Superior temporal gyrus (tissue), 1 donor: ENCODE measurements around the gene ADGRG3.
"Not testable (repeated sequence)": the region's sequence is repeated elsewhere in the genome, so short reads cannot be mapped to it uniquely, and the experiment has no call there.

Experiments used
- DNase-seq: peaks from one replicate; pipeline ENCODE4 v3.0.0-alpha.2; 2016; ENCODE audit errors: extremely low spot score

Gene ADGRG3

DNA sequence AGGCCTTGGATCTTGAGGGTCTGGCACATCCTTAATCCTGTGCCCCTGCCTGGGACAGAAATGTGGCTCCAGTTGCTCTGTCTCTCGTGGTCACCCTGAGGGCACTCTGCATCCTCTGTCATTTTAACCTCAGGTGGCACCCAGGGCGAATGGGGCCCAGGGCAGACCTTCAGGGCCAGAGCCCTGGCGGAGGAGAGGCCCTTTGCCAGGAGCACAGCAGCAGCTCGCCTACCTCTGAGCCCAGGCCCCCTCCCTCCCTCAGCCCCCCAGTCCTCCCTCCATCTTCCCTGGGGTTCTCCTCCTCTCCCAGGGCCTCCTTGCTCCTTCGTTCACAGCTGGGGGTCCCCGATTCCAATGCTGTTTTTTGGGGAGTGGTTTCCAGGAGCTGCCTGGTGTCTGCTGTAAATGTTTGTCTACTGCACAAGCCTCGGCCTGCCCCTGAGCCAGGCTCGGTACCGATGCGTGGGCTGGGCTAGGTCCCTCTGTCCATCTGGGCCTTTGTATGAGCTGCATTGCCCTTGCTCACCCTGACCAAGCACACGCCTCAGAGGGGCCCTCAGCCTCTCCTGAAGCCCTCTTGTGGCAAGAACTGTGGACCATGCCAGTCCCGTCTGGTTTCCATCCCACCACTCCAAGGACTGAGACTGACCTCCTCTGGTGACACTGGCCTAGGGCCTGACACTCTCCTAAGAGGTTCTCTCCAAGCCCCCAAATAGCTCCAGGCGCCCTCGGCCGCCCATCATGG, 4.0 kb upstream of the ADGRG3 start:
- DNase-seq = no peak

DNA sequence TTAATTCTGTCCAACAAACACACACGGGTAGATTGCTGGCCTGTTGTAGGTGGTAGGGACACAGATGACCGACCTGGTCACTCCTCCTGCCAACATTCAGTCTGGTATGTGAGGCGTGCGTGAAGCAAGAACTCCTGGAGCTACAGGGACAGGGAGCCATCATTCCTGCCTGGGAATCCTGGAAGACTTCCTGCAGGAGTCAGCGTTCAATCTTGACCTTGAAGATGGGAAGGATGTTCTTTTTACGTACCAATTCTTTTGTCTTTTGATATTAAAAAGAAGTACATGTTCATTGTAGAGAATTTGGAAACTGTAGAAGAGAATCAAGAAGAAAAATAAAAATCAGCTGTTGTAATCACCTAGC, 3.5 kb upstream of the ADGRG3 start:
- no peak for DNase-seq

DNA sequence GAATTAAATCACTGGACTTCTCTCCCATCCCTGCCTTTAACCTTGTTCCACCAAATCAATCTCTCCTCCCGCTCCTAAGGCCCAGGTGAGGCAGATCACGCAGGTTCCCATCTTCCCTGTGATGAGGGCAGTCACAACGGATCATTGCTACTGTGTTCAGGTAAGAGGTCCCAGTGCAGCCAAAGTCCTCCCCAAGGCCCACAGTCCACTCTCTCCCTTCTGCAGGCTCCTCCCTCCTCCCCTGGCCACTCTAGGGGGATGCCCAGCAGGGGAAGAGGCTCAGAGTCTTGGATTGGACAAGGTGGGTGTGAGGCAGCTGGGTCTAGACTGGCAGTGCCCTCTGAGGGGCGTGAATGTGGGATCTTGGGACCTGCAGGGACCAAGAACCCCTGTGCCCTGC, 2.6 kb upstream of the ADGRG3 start:
- no peak for DNase-seq

DNA sequence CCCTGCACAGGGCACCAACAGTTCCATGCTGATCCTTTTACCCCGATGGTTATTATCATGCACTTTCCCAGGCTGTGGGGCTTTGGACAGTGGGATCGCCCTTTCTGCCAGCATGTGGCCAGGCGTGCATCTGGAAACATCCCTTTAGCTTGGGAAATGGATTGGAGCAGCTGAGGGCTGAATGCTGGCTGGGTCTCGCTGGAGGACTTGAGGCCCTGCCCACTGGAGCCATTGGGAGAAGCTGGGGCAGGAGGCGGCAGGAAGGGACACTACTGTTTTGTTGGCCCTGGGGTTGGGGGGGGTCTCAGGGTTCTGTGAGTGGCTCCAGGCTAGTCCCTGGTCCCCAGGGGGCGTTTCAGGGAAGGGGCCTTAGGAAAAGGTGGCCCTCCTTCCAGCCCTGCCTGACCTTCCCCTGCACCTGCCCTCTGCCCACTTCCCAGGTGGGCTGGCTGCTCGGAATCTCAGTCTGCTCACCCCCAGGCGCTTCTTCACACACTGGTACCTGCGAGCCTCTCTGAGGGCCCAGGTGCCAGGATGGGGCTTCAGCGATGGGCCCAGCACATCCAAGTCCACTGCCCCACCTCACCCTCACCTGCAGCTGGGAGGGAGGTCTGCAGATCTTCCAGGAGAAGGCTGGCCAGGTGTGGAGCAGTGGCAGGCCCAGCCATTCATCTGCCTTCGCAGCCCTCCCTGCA, 1.6 kb upstream of the ADGRG3 start:
- DNase-seq = no peak

DNA sequence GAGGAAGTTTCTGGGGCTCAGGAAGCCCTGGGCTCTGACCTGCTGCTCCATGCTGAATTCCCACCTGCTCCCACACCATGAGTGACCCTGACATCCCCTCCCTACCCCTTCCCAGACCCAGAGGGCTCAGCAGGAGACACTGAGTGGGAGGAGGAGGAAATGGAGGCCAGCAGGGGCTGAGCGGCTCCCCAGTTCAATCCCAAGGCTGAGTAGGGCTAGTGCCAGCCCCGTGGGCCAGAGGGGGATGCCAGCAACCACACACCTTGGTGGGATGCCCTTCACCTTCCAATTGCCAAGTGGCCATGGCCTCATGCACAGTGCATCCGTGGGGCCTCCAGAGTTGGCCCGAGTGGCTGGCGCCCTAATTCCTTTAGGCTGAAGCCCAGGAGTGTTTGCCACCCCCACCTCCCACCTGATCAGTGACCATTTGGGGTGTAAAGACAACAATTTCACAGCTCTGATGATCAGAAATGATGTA, 1.0 kb upstream of the ADGRG3 start:
- no peak for DNase-seq

DNA sequence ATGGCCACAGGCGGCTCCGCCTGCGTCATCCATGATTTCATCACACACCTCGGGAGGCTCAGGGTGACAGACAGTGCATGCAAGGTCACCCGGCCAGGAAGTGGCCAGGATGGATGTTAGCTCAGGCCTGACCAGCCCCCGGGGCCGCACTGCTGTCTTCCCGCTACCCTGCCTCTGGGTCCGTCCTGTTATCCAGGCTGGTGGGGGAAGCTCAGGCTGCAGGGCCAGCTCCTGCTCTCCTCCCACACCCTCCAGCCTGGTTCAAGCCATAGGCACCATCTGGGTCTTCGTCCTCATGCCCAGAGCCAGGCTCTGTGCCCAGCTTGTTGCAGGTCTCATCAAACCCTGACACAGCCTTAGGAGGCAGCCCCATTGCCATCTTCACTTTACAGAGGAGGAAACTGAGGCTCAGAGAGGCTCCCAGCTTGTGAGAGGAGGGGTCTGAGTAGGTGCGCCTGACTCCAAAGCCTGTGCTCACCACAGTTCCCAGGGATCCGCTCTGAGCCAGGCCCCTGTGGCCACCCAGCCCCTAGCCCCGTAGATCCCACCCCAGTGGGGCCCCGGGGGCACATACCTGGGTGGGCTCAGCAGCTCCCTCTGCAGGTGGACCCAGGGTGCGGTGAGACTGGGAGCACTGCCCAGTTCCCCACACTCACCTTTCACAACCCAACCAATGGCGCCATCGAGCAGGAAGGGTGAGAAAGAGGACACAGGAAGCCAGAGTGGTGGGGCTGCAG, 412 bp upstream of the ADGRG3 start:
- no peak for DNase-seq

DNA sequence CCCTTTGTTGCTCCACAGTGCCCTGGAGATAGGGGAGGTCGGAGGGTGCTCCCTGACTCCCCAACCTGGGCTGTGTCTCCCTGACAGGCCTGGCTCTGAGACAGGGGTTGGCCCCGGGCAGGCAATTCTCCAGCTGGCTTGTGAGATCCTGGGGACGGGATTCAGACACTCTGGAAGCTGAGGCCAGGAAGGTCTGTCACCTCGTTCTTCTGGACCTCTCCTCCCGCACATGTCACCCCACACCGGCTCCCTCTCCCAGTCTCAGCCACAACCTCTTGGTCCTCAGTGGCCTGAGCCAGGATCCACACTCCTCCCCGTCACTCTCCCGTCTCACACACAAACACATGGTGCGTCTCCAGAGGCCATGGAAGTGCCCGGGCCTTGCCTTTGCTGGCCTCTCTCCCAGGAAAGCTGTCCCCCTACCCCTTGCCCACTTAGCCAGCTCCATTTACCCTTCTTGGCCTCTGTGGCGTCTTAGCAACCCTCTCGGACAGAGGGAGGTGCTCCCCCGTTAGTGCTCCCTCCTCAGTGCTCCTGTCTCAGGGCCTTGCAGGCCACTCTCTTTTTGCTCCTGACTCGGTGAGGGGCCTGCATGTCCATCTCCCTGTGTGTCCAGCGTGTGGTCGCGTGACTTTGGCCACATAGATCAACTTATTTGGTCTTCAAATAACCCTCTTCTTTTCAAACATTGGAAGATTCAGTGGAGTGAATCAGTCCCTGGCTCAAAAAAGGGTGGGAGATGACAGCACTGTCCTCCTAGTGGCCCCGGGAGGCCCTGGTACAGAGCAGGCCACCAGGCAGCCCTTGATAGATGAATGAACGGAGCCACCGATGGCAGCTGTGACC, 747 bp downstream of the ADGRG3 start:
- no peak for DNase-seq

DNA sequence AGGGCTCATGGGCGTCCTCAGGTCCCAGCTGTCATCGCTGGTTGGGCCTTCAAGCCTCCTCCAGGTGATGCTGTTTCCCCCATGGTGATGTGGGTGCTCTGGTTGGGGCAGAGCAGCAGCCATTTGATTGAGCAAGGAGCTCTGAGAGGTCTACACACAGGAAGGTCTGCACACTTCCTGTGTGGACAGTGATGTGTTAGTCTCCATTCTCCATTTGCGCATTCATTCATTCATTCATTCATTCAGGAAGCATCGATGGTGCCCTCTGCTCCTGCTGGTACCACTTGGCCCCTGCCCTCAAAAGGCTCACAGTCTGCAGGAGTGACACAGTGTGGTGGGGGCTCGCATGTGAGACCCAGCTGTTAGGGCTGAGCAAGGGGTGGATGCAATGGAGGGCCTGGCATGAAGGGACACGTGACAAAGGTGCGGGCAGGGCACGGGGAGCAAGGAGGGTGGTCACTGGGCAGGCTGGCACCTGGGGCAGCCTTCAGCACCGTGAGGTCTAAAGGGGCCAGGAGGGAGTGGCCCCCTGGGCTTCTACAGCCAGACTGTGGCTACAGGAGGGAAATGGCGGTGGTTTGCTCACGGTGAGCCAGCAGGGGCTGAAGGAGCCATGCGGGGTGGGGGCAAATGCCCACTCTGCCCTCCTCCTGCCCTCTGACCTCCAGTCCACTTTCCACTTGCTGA, 1.5 kb downstream of the ADGRG3 start:
- DNase-seq = no peak

DNA sequence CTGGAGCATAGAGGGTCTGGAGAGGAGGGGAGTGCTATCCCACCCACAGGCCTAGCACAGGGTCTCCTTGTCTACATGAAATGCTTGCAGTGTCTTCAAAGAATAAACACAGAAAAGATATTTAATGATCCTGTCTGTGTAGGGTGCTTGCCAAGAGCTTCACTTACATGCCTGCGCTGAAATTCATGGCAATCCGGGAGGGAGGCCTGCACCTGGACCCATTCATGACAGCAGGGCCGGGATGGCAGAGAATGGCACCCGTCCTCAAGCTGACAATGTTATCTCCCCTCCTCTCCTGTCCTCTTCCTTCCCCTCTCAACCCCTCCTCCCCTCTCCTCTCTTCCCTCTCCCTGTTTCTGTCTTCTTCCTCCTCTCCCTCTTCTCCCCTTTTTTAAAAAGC, 2.1 kb downstream of the ADGRG3 start:
- DNase-seq = no peak

DNA sequence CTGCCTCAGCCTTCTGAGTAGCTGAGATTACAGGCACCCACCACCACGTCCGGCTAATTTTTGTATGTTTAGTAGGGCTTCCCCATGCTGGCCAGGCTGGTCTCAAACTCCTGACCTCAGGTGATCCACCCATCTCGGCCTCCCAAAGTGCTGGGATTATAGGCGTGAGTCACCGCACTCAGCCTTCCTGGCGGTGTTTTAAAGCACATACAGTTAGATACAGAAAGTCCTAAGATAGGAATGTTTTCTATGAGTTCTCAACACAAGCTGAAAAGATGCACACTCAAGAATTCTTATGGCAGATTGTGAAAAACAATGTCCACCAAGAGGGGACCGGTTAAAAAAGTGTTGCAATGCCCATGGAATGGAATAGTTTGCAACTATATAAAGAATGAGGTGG, 3.3 kb downstream of the ADGRG3 start:
- DNase-seq = not testable (repeated sequence)

DNA sequence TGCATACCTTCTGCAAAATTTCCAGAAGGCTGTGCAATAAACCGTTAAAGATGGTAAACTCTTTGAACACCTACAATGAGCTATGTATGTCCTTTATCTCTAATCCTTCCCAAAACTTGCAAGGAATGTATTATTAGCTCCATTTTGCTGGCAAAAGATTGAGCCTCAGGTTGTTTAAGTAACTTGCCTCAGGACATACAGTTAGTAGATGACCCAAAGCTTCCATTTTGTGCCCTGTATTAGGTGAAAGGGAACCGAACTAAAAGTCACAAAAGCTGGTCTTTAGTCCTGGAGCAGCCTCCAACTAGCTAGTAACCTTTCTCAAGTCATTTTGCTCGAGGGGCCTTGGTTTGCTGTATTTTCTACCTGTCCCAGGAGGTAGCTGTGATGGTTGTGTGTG, 4.3 kb downstream of the ADGRG3 start:
- no peak for DNase-seq

DNA sequence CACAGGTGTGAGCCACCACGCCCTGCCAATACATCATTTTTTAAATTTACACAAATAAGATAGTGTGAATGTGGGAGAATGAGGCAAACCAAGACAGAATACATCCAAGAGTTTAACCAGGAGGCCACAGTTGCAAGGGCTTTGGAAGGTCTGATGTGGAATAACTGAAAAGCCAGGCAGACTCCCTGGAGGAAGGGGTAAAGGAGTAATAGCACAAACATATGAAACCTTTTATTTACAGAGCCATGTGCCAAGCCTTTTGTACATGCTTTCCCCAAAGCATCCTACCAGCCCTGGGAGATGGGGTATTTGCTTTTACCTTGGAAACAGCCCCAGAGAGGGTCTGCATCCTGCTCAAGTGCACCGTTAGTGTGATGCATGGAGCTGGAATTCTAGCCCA, 4.7 kb downstream of the ADGRG3 start:
- DNase-seq = no peak

DNA sequence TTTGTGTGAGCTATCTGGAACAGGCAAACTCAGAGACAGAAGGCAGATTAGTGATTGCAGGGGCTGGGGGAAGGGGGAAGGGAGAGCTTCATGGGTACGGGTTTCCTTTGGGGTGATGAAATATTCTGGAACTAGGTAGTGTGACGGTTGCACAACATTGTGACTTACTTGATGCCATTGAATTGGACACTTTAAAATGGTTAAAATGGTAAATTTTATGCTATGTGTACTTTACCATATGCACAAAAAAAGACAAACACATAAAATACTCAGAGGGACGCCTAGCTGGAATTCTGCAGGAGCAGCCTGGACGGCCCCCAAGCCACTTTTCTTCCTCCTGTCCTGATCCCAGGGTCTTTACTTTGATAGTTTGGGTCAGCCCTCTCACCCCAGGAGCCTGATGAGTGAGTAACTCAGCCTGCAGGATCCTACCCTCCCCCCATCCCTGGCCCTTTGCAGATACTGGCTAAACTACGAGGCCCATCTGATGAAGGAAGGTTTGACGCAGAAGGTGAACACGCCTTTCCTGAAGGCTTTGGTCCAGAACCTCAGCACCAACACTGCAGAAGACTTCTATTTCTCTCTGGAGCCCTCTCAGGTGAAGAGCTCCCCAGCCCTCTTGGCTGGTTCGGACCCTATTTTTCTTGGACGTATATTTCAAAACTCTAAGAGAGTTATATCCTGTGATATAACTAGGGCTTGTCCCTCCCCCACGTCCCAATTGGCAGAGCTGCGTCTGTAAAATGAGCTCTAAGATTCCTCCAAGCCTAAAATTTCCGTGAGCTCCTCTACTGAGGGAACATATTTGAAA, 7.8 kb downstream of the ADGRG3 start:
- DNase-seq = no peak

DNA sequence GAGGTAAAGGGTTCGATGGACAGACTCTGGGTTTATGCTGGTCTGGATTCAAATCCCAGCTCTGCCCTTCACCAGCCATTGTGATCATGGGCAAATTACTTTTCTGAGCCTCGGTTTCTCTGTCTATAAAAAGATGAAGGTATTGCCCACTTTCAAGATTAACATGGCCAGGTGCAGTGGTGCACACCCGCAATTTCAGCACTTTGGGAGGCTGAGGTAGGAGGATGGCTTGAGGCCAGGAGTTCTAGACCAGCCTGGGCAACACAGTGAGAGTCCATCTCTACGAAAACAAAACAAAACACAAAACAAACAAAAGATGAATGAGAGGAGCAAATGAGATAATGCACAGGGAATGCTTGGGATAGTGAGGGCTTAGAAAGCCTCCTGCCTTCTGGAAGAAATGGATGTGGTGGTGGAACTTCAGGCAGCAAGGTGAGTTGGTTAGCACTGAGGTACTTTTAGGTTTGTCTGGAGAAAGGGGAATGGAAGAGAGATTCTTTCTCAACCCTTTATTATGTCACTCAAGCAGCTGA, 8.5 kb downstream of the ADGRG3 start:
- no peak for DNase-seq

DNA sequence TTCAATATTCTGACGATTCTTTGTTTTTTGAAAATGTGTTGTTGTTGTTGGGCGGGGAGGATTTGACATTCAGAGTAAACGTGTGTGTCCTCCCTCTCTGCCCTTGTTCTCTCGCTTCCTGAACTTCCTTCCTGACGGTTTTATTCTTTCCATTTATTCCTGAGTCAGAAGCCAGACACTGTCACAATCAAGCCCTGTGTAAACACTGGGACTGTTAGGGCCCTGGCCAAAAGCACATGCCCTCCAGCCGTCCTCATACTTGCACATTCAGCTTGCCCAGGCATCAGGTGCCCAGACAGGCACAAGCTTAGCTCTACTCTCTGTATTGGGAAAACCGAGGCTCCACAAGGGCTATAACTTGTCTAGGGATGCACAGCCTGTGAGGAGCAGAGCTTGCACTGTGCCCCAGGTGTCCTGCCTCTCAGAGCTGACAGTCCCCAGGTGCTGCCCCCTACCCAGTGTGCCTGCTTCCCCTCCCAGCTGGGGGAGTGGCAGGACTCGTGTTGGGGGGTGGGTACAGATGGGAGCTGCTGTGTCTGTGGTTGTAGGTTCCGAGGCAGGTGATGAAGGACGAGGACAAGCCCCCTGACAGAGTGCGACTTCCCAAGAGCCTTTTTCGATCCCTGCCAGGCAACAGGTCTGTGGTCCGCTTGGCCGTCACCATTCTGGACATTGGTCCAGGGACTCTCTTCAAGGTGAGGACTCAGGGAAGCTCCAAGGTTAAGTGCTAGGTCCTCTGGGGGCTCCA, 9.7 kb downstream of the ADGRG3 start:
- no peak for DNase-seq

DNA sequence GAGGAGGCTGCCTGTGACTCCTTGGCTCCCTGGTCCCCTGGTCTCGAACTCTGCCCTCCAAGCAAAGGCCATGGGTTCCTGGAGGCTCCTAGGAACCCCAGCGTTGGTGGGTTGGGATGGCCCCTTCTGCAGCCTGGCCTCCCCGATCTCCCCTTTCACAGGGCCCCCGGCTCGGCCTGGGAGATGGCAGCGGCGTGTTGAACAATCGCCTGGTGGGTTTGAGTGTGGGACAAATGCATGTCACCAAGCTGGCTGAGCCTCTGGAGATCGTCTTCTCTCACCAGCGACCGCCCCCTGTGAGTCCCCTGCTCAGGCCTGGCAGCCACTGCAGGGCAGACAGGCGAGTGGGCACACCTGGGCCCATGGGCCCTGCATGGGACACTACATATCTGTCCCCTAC, 10.9 kb downstream of the ADGRG3 start:
- DNase-seq = no peak

DNA sequence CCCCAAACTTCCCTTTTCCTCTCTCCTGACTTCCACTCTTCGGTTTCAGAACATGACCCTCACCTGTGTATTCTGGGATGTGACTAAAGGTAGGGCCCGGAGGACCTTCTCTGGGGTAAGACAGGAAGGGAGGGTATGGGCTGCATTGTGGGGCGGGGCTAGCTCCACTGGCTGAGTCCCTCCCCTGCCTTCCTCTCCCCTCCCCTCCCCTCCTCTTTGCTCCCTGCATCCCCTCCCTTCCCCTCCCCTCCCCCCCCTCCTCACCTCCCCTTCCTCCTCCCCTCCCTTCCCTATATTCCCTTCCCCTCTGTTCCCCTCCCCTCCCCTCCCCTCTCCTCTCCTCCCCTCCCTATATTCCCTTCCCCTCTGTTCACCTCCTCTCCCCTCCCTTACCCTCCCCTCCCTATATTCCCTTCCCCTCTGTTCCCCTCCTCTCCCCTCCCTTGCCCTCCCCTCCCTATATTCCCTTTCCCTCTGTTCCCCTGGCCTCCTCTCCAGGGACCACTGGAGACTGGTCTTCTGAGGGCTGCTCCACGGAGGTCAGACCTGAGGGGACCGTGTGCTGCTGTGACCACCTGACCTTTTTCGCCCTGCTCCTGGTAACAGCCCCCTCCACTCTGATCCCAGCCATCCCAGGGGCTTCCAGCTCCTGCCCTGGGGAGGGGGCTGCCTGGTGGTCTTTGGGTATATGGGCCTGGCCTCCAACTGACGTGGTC, 11.8 kb downstream of the ADGRG3 start:
- no peak for DNase-seq

DNA sequence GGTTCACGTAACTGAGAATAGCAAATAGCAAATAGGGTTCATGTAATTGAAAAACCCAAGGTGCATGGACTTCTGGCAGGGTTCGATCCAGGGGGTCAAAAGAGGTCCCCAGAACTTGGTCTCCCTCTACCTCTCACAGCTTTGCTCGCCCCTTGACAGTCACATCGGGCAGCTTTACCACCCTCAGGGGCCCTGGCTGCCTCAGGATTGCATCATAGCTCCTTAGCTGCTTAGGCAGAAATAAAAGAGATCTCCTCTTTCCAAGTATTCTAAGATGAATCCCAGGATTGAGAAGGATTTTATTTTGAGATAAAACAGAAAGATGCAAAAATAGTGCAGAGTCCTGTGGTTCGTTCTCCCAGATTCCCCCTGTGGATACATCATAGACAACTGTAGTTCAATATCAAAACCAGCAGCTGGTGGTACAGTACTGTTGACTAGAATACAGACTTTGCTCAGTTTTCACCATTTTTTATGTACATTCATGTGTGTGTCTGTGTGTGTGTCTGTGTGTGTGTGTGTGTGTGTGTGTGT, 12.8 kb downstream of the ADGRG3 start:
- DNase-seq = no peak
